Prostate gland (tissue), 2 donors: ENCODE results near the gene NRROS. TPM values are rescaled to one million over a fixed set of nuclear protein-coding genes. Genes with fewer than 3 reads are reported as not detected.

Experiments
- DNase-seq: peaks from one replicate; pipeline ENCODE4 v3.0.0-alpha.2; 2019; ENCODE audit warnings: low spot score
- H3K27ac ChIP-seq, 2 donors: fragments of 200-600 bp; sonication (generic); 2 replicates each; pipeline ENCODE4 v1.5.1; 2017 to 2019
- H3K27me3 ChIP-seq: fragments of 200-600 bp; sonication (generic); replicated peaks from 2 replicates; pipeline ENCODE4 v1.5.1; 2019; ENCODE audit not compliant: insufficient read depth
- H3K36me3 ChIP-seq, 2 donors: fragments of 200-600 bp; sonication (generic); 1 replicate in 1 of 2; 2 replicates in 1 of 2; pipeline versions ENCODE4 v1.5.1 to v1.8.1; 2017 to 2019
- H3K4me1 ChIP-seq: fragments of 200-600 bp; sonication (generic); replicated peaks from 2 replicates; pipeline ENCODE4 v1.5.1; 2019
- H3K4me3 ChIP-seq, 2 donors: fragments of 200-600 bp; sonication (generic); 2 replicates each; pipeline ENCODE4 v1.5.1; 2017 to 2019
- H3K9me3 ChIP-seq: fragments of 200-600 bp; sonication (generic); 2 replicates; pipeline ENCODE4 v1.5.1; 2017
- CTCF ChIP-seq, 4 experiments: fragments of 200-600 bp in 2 of 4; fragments of 450-650 bp in 2 of 4; sonication (generic) in 2 of 4; IDR thresholded peaks; 1 replicate in 3 of 4; 2 replicates in 1 of 4; pipeline ENCODE4 v1.5.1; 2016 to 2019; ENCODE audit warnings: antibody characterized with exemption in 4 of 4, mild to moderate bottlenecking in 2 of 4, moderate library complexity in 2 of 4
- POLR2A ChIP-seq: fragments of 450-650 bp; IDR thresholded peaks from one replicate; pipeline ENCODE4 v1.6.1; 2016; ENCODE audit warnings: antibody characterized with exemption, mild to moderate bottlenecking
- POLR2AphosphoS5 ChIP-seq: sonication (generic); formaldehyde crosslinking; IDR thresholded peaks from one replicate; pipeline ENCODE4 v1.6.1; 2017; ENCODE audit warnings: antibody characterized with exemption
- WGBS: methylation state at CpG from one replicate; pipeline ENCODE4 v1.1.5; 2018; 5-methylcytosine and 5-hydroxymethylcytosine counted together
- intact Hi-C: fragments of 100-400 bp; cut with DNase I; formaldehyde crosslinking; loops from one replicate; pipeline ENCODE4 v1.14.2; 2022
- total RNA-seq, 2 donors: library from RNA; depleted of rRNA; stranded (reverse); fragments of >200 nt; gene quantifications; one replicate each; pipeline ENCODE4 v1.1.0, GENCODE V29; 2016

The NRROS gene
- total RNA-seq, 2 donors from 2014 or later: 2.0 to 5.5 TPM

GRCh38 chr3:196600359-196600758, 39.1 kb upstream of the NRROS start:
- WGBS: 91% methylated on average over 7 of the region's 7 CpGs

DNA sequence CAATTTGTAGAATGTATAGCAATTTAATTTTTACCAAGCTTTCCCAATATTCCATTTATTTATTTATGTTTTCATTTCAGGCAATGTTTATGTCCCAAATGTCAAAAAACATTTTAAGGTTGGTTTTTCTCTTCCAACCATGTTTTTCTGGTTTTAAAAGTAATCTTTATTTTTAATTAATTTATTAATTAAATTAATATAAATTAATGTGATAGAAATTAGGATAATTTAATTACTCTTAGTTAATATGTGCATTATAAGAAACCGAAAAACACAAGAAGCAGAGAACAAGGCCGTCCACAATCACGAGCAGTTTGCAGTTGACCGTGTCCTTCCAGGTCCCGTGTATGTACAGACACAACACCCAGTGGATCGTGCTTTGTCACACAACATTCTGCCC, 36.8 kb upstream of the NRROS start:
- H3K27ac ChIP-seq: no peak overlapping the region
- intact Hi-C loops: no loop called here
- no peaks in the 10 kb centered on the region for H3K36me3 ChIP-seq
- H3K4me3 ChIP-seq: no peak overlapping the region
- DNase-seq: no peak
- H3K9me3 ChIP-seq: no peaks in the 10 kb centered on the region
- WGBS: 93% methylated on average over 6 of the region's 6 CpGs
- H3K27me3 ChIP-seq: no peaks in the 10 kb centered on the region
- no peak for TF ChIP-seq CTCF (IDR thresholded peaks at IDR 0.05)
- TF ChIP-seq POLR2A: no peak
- no peak for TF ChIP-seq POLR2AphosphoS5
- no peaks in the 10 kb centered on the region for H3K4me1 ChIP-seq

More at GRCh38 chr3:196600359-196600758, 39.1 kb upstream of the NRROS start:
- no peaks in the 10 kb centered on the region for H3K4me1 ChIP-seq
- H3K4me3 ChIP-seq: no peak overlapping the region
- no peaks in the 10 kb centered on the region for H3K27me3 ChIP-seq
- no peak for TF ChIP-seq POLR2AphosphoS5
- no peak for TF ChIP-seq CTCF (IDR thresholded peaks at IDR 0.05)
- TF ChIP-seq POLR2A: no peak
- H3K9me3 ChIP-seq: no peaks in the 10 kb centered on the region
- H3K36me3 ChIP-seq: no peaks in the 10 kb centered on the region
- no peak for DNase-seq
- H3K27ac ChIP-seq: no peak overlapping the region
- intact Hi-C loops: no loop called here

DNA sequence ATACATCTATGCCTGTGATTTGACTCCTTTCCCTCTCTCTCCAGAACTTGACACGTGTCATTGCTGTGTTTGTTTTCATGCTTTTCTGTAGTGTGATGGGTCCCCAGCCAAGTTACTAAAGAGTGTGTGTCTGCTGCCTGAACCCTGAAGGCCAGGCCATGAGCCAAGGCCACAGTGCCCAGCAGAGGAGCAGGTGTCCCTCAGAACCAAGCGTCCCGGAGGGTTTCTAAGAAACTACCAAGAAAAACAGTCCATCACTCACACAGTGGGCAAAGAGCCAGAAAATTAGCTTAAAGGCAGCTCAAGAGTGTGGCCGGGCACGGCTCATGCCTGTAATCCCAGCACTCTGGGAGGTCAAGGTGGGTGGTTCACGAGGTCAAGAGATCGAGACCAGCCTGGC, 35.8 kb upstream of the NRROS start:
- TF ChIP-seq POLR2A: no peak
- TF ChIP-seq CTCF (IDR thresholded peaks at IDR 0.05): no peak
- no peak for TF ChIP-seq POLR2AphosphoS5
- no peak for DNase-seq

DNA sequence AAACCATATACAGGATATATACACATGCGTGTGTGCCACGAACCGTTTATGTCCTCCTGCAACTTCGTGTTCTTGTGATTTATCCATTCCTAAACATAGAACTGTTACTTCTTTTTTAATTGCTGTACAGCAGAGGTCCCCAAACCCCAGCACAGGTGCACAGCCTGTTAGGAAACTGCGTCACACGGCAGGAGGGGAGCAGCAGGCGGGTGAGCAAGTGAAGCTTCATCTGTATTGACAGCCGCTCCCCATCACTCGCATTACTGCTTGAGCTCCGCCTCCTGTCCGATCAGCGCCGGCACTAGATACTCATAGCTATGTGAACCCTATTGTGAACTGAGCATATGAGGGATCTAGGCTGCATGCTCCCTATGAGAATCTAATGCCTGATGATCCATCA, 34.9 kb upstream of the NRROS start:
- no peaks in the 10 kb centered on the region for H3K36me3 ChIP-seq
- H3K4me1 ChIP-seq: no peaks in the 10 kb centered on the region
- no peak for DNase-seq
- no peak for TF ChIP-seq POLR2AphosphoS5
- TF ChIP-seq CTCF (IDR thresholded peaks at IDR 0.05): no peak
- no peak for TF ChIP-seq POLR2A
- no peak overlapping the region for H3K4me3 ChIP-seq
- no peak overlapping the region for H3K27ac ChIP-seq
- H3K27me3 ChIP-seq: no peaks in the 10 kb centered on the region
- 50% methylated on average over 13 of the region's 13 CpGs for WGBS
- no peaks in the 10 kb centered on the region for H3K9me3 ChIP-seq
- intact Hi-C loops: no loop called here

More for the DNA sequence above, 35.8 kb upstream of the NRROS start:
- Histone ChIP-seq H3K9me3 (no peaks in the 10 kb centered on the region), H3K36me3 (no peaks in the 10 kb centered on the region), H3K27ac (no peak overlapping the region), H3K27me3 (no peaks in the 10 kb centered on the region), H3K4me1 (no peaks in the 10 kb centered on the region), H3K4me3 (no peak overlapping the region)
- 80% methylated on average over 7 of the region's 7 CpGs for WGBS
- intact Hi-C loops: no loop called here

GRCh38 chr3:196608693-196609092, 30.8 kb upstream of the NRROS start:
- TF ChIP-seq POLR2A: no peak
- TF ChIP-seq POLR2AphosphoS5: no peak
- no peak for TF ChIP-seq CTCF (IDR thresholded peaks at IDR 0.05)
- H3K4me3 ChIP-seq: no peak overlapping the region
- no peak overlapping the region for H3K27ac ChIP-seq
- no peaks in the 10 kb centered on the region for H3K4me1 ChIP-seq
- intact Hi-C loops: loop anchor here (5.0 kb wide), 1 partner anchor 74 kb away; no protein-coding TSS in a partner anchor
- no peaks in the 10 kb centered on the region for H3K27me3 ChIP-seq
- H3K9me3 ChIP-seq: no peaks in the 10 kb centered on the region
- H3K36me3 ChIP-seq: no peaks in the 10 kb centered on the region
- WGBS: 94% methylated on average over 2 of the region's 2 CpGs
- DNase-seq: no peak
